ENCODE results near the gene FOXL2NB. TPM values are rescaled to one million over a fixed set of nuclear protein-coding genes. Genes with fewer than 3 reads are reported as not detected.

FOXL2NB gene
- total RNA-seq, 1 donor from 2014 or later: not detected

- no peak for DNase-seq (ENCODE audit: low spot score in 2 of 2)
- TF ChIP-seq CTCF (IDR thresholded peaks at IDR 0.05): no peak
- Histone ChIP-seq H3K27me3 (peaks cover 21% of the 10 kb centered on the region), H3K36me3 (no peaks in the 10 kb centered on the region), H3K4me3 (no peak overlapping the region), H3K9me3 (no peaks in the 10 kb centered on the region), H3K4me1 (peaks cover 6 to 29% of the 10 kb centered on the region in 2 donors), H3K27ac (no peak overlapping the region)
- intact Hi-C loops (cut with DNase I): no loop called here
Measured at GRCh38 chr3:138933981-138934691, 12.9 kb upstream of the FOXL2NB start.

- no peaks in the 10 kb centered on the region for H3K9me3 ChIP-seq
- H3K27ac ChIP-seq: no peak overlapping the region
- TF ChIP-seq CTCF (IDR thresholded peaks at IDR 0.05): no peak
- no peak for DNase-seq (ENCODE audit: low spot score in 2 of 2)
- peak overlapping the region in 1 of 2 donors; percentile 37 for H3K4me3 ChIP-seq
- peaks cover 34% of the 10 kb centered on the region for H3K27me3 ChIP-seq
- H3K4me1 ChIP-seq: peaks cover 12 to 33% of the 10 kb centered on the region in 2 donors
- intact Hi-C loops (cut with DNase I): loop anchor here (5.0 kb wide), 1 partner anchor 392 kb away; no protein-coding TSS in a partner anchor
- no peaks in the 10 kb centered on the region for H3K36me3 ChIP-seq
Measured at GRCh38 chr3:138935505-138935862, 11.5 kb upstream of the FOXL2NB start.

- intact Hi-C loops (cut with DNase I): loop anchor here (5.0 kb wide), 1 partner anchor 391 kb away; no protein-coding TSS in a partner anchor
- Histone ChIP-seq H3K4me1 (peaks cover 12 to 33% of the 10 kb centered on the region in 2 donors), H3K36me3 (no peaks in the 10 kb centered on the region), H3K4me3 (peak overlapping the region; percentile 37 to 56), H3K9me3 (no peaks in the 10 kb centered on the region), H3K27ac (no peak overlapping the region), H3K27me3 (peaks cover 40% of the 10 kb centered on the region)
- peak; percentile 69 to 96 (median 95) for TF ChIP-seq CTCF (IDR thresholded peaks at IDR 0.05)
- DNase-seq (ENCODE audit: low spot score in 2 of 2): peak in 1 of 2 donors; percentile 85
Measured at GRCh38 chr3:138935863-138936740, 10.9 kb upstream of the FOXL2NB start.

- Histone ChIP-seq H3K9me3 (no peaks in the 10 kb centered on the region), H3K4me3 (peak overlapping the region; percentile 37 to 56), H3K27me3 (peaks cover 41% of the 10 kb centered on the region), H3K36me3 (no peaks in the 10 kb centered on the region), H3K27ac (no peak overlapping the region), H3K4me1 (peaks cover 12 to 33% of the 10 kb centered on the region in 2 donors)
- intact Hi-C loops (cut with DNase I): loop anchor here (5.0 kb wide), 1 partner anchor 390 kb away; no protein-coding TSS in a partner anchor
- TF ChIP-seq CTCF (IDR thresholded peaks at IDR 0.05): no peak
- no peak for DNase-seq (ENCODE audit: low spot score in 2 of 2)
Measured at GRCh38 chr3:138936741-138937689, 10.0 kb upstream of the FOXL2NB start.

- Histone ChIP-seq H3K9me3 (no peaks in the 10 kb centered on the region), H3K27me3 (peaks cover 46% of the 10 kb centered on the region), H3K4me1 (peaks cover 12 to 33% of the 10 kb centered on the region in 2 donors), H3K4me3 (peak overlapping the region in 1 of 2 donors; percentile 56), H3K27ac (no peak overlapping the region), H3K36me3 (no peaks in the 10 kb centered on the region)
- intact Hi-C loops (cut with DNase I): loop anchor here (5.0 kb wide), 1 partner anchor 390 kb away; no protein-coding TSS in a partner anchor
- no peak for DNase-seq (ENCODE audit: low spot score in 2 of 2)
- no peak for TF ChIP-seq CTCF (IDR thresholded peaks at IDR 0.05)
Measured at GRCh38 chr3:138937690-138938055, 9.3 kb upstream of the FOXL2NB start.

Data from ascending aorta (tissue), 2 donors.